Colonic mucosa (tissue), 4 donors: ENCODE data around the gene MARCHF10. TPM values are rescaled to one million over a fixed set of nuclear protein-coding genes. Genes with fewer than 3 reads are reported as not detected.

Source experiments
- DNase-seq: peaks from one replicate; pipeline ENCODE4 v3.0.0-alpha.2; 2020
- H3K27ac ChIP-seq: fragments of 200-600 bp; one replicate; pipeline ENCODE4 v1.8.0; 2021
- H3K27me3 ChIP-seq: fragments of 200-600 bp; one replicate; pipeline ENCODE4 v1.8.0; 2021
- H3K36me3 ChIP-seq: fragments of 200-600 bp; one replicate; pipeline ENCODE4 v1.8.0; 2021
- H3K4me1 ChIP-seq: fragments of 200-600 bp; one replicate; pipeline ENCODE4 v1.8.0; 2021; ENCODE audit warnings: mild to moderate bottlenecking
- H3K4me3 ChIP-seq: fragments of 200-600 bp; one replicate; pipeline ENCODE4 v1.8.0; 2021
- H3K9ac ChIP-seq, 2 donors: one replicate each; pipeline ENCODE4 v1.7.0; 2013; ENCODE audit warnings: control low read depth in 2 of 2, low read depth in 2 of 2, low read length in 2 of 2
- H3K9me3 ChIP-seq: fragments of 200-600 bp; one replicate; pipeline ENCODE4 v1.8.0; 2021
- intact Hi-C: fragments of 100-400 bp; cut with DNase I; formaldehyde crosslinking; loops from one replicate; pipeline ENCODE4 v1.14.1; 2022
- total RNA-seq, 2 donors: library from RNA; stranded (reverse); fragmentation: NEBNext Ultra II Directional in 1 of 2; extraction: Animal tissue kit (Norgen Biotek cat#: 25700) in 1 of 2; gene quantifications; one replicate each; pipeline ENCODE4 v1.2.1, GENCODE V29; 2021
- TF ChIP-seq, protein P1 (sequence below): fragments of 200-600 bp; IDR thresholded peaks from one replicate; pipeline ENCODE4 v1.8.0; 2022; ENCODE audit warnings: antibody characterized with exemption, mild to moderate bottlenecking
- donor health status: healthy.
- donor health status: DM: no; HTN: no; CAD: no.
- donor health status: DM: no; HTN: no; CAD: no.

The MARCHF10 gene
- total RNA-seq, 2 donors from 2014 or later: not detected

DNA sequence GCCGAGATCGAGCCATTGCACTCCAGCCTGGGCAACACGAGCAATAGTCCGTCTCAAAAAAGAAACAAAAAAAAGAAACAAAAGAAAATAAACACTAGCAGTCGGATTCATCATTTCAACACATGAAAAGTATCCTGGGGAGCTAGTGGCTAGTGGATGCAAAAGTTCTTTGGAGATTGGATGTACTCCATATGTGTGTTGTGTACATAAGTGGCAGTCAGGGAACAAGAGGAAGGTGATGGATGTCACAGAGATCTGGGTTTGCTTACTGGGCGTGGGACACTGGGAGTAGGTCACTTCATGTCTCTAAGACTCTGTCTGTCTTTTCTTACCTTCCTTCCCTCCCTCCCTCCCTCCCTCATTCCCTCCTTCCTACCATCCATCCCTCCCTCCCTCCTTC, 145.3 kb downstream of the MARCHF10 start:
- Histone ChIP-seq H3K4me3 (no peak overlapping the region), H3K27ac (no peak overlapping the region), H3K9ac (no peak overlapping the region), H3K27me3 (no peaks in the 10 kb centered on the region), H3K4me1 (no peaks in the 10 kb centered on the region), H3K36me3 (no peaks in the 10 kb centered on the region), H3K9me3 (no peaks in the 10 kb centered on the region)
- TF ChIP-seq, protein P1, sequence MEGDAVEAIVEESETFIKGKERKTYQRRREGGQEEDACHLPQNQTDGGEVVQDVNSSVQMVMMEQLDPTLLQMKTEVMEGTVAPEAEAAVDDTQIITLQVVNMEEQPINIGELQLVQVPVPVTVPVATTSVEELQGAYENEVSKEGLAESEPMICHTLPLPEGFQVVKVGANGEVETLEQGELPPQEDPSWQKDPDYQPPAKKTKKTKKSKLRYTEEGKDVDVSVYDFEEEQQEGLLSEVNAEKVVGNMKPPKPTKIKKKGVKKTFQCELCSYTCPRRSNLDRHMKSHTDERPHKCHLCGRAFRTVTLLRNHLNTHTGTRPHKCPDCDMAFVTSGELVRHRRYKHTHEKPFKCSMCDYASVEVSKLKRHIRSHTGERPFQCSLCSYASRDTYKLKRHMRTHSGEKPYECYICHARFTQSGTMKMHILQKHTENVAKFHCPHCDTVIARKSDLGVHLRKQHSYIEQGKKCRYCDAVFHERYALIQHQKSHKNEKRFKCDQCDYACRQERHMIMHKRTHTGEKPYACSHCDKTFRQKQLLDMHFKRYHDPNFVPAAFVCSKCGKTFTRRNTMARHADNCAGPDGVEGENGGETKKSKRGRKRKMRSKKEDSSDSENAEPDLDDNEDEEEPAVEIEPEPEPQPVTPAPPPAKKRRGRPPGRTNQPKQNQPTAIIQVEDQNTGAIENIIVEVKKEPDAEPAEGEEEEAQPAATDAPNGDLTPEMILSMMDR: no peak
- no peak for DNase-seq
- intact Hi-C loops: no loop called here

DNA sequence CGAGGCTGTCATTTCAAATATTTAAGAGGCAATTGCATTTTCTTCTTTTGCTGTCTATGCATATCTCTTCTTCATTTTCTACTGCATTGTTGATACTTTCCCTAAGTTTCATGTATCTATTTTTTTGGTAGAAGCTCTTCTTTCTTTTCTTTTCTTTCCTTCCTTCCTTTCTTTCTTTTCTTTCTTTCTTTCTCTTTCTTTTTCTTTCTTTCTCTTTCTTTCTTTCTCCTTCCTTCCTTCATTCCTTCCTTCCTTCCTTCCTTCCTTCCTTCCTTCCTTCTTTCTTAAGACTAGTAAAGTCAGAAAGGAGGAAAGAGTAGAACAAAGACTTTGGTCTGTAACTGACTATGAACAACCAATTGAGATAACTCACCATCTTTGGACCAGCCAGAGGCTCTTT, 146.8 kb downstream of the MARCHF10 start:
- Histone ChIP-seq H3K4me1 (no peaks in the 10 kb centered on the region), H3K9ac (no peak overlapping the region), H3K9me3 (no peaks in the 10 kb centered on the region), H3K4me3 (no peak overlapping the region), H3K36me3 (no peaks in the 10 kb centered on the region), H3K27ac (no peak overlapping the region), H3K27me3 (no peaks in the 10 kb centered on the region)
- intact Hi-C loops: no loop called here
- TF ChIP-seq, protein P1: no peak
- no peak for DNase-seq

DNA sequence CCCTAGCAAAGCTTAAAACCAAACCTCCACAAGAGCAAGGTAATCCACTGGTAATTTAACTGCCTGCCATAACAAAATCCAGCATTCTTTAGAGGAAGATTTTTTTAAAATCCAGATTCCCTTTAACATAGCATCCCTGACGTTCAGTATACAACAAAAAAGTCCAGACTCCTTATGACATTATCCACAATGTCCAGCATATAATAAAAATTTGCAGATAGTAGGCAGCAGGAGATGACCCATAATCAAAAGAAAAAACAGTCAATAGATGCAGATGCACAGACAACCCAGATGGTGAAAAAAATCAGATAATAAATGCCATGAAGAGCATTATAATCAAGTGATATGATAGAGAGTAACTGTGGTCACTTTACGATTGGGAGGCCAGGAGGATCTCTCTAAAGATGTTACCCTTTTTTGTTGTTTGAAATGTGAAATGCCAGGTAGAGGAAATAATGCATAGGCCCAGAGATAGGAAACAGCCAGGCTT, 147.4 kb downstream of the MARCHF10 start:
- Histone ChIP-seq H3K4me3 (no peak overlapping the region), H3K27ac (no peak overlapping the region), H3K9me3 (no peaks in the 10 kb centered on the region), H3K27me3 (no peaks in the 10 kb centered on the region), H3K4me1 (no peaks in the 10 kb centered on the region), H3K36me3 (no peaks in the 10 kb centered on the region), H3K9ac (no peak overlapping the region)
- TF ChIP-seq, protein P1: no peak
- no peak for DNase-seq
- intact Hi-C loops: no loop called here

- H3K9ac ChIP-seq: no peak overlapping the region
- no peaks in the 10 kb centered on the region for H3K27me3 ChIP-seq
- H3K36me3 ChIP-seq: no peaks in the 10 kb centered on the region
- no peaks in the 10 kb centered on the region for H3K9me3 ChIP-seq
- H3K4me1 ChIP-seq: peaks cover 1% of the 10 kb centered on the region
- intact Hi-C loops: no loop called here
- H3K4me3 ChIP-seq: no peak overlapping the region
- H3K27ac ChIP-seq: no peak overlapping the region
- no peak for DNase-seq
- TF ChIP-seq, protein P1: no peak
These were observed 149.8 kb downstream of the MARCHF10 start for GRCh38 chr17:62658136-62658920.

DNA sequence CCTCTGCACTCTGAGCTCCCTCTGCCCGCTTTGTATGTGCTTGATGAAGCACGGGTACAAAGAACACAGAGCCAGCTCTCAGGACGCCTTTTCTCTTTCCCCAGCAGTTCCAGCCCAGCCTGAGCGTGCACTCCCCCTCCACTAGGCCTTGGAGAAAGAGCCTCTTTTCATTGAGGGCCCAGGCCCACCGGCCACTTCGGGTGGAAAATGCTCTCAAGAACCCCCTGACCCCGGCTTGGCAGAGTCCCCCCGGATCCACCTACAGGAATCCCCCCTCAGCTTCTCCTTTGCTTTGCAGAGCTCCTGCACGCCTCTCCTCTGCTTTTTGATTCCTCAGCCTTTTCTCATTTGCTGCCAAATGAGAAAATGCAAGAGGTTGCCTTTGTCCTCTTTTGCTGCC, 150.4 kb downstream of the MARCHF10 start:
- no peak overlapping the region for H3K27ac ChIP-seq
- TF ChIP-seq, protein P1: no peak
- H3K9ac ChIP-seq: no peak overlapping the region
- DNase-seq: no peak
- no peaks in the 10 kb centered on the region for H3K36me3 ChIP-seq
- intact Hi-C loops: no loop called here
- no peaks in the 10 kb centered on the region for H3K9me3 ChIP-seq
- peaks cover 4% of the 10 kb centered on the region for H3K4me1 ChIP-seq
- H3K27me3 ChIP-seq: no peaks in the 10 kb centered on the region
- no peak overlapping the region for H3K4me3 ChIP-seq
